AG09309 (cell line): Measurements from ENCODE around the gene PTPRG.

ENCODE experiments used
- DNase-seq: peaks from one replicate; pipeline ENCODE4 v3.0.0-alpha.2; 2010; ENCODE audit warnings: low read depth
- H3K4me3 ChIP-seq: 2 replicates; pipeline ENCODE4 v1.5.1; 2011; ENCODE audit warnings: mild to moderate bottlenecking, low read depth, low read length, moderate library complexity; ENCODE audit not compliant: control insufficient read depth
- CTCF ChIP-seq: IDR thresholded peaks from 2 replicates; pipeline ENCODE4 v1.5.1; 2011; ENCODE audit warnings: mild to moderate bottlenecking, low read depth, low read length, inconsistent platforms; ENCODE audit not compliant: insufficient read depth, control insufficient read depth; ENCODE audit errors: missing control alignments

The PTPRG gene

GRCh38 chr3:61776390-61776789 lies 215.0 kb downstream of the PTPRG start:
- no peak for TF ChIP-seq CTCF
- H3K4me3 ChIP-seq = no peak overlapping the region
- no peak for DNase-seq

GRCh38 chr3:61777483-61777882 lies 216.1 kb downstream of the PTPRG start:
- no peak for TF ChIP-seq CTCF
- no peak for DNase-seq

GRCh38 chr3:61778095-61778494 lies 216.7 kb downstream of the PTPRG start:
- TF ChIP-seq CTCF = no peak
- no peak overlapping the region for H3K4me3 ChIP-seq
- DNase-seq = no peak

More at GRCh38 chr3:61777483-61777882, 216.1 kb downstream of the PTPRG start:
- no peak overlapping the region for H3K4me3 ChIP-seq

GRCh38 chr3:61780016-61780415 lies 218.6 kb downstream of the PTPRG start:
- no peak overlapping the region for H3K4me3 ChIP-seq
- no peak for TF ChIP-seq CTCF
- DNase-seq = no peak

- no peak for TF ChIP-seq CTCF
Observed at GRCh38 chr3:61780455-61781228, 219.3 kb downstream of the PTPRG start.

GRCh38 chr3:61783993-61784718 lies 222.8 kb downstream of the PTPRG start:
- DNase-seq = peak; percentile 46
- no peak for TF ChIP-seq CTCF
- H3K4me3 ChIP-seq = peak overlapping the region; percentile 23

More at GRCh38 chr3:61780455-61781228, 219.3 kb downstream of the PTPRG start:
- DNase-seq = no peak
- H3K4me3 ChIP-seq = no peak overlapping the region
